ENCODE data around the gene TBC1D8.
A peak's percentile ranks its signal among the peaks of the same experiment; 100 is the strongest.

TBC1D8 gene

DNA sequence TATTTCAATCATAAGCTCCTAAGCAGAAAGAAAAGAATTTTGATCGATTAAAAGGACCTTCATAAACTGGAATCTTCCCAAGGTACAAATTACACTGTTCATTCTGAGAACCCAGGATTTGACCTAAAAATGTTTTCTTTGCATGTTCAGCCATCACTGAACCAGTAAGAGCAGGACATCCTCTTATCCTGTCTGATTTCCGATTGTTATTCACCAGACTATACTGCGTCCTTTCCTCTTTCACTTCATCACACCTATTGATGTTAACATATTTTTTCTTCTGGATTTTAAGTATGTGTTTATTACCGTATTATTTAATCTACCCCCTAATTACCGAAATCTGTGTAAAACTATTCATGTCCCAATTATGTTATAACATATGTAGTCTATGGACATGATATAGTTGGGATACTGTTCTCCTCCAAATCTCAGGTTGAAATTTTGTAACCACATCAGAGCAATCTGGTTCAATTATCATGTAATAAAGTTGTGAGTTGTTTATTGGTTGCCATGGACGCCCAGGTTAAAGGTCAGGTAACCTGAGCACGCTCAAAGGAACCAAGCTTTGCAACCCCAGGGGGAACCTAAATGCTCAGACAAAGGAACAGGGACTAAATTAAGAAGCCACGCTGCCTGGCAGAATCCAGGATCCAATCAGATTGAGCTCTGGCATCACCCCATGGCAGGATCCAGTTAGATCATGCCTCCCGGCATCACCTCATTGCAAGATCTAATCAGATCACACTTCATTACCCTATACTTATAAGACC is 11.6 kb upstream of the TBC1D8 start:
- DNase-seq (ENCODE audit: low spot score) = peak; percentile 67

DNA sequence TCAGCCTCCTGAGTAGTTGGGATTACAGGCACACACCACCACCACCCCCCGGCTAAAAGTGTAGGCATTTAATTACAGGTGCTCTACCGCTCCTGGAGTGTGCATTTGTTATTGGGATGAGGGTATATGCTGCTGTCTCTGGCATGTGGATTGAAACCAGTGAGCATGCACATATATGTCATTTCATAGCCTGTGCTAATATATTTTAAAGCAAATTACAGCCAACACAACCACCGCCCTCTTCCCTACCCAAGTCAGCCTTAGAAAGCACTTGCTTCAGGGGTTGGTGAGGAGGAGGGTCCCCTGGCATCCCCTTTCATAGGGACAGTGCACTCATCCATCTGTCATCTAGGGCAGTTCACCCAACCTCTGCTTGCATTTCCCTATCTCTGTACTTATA is 10.5 kb upstream of the TBC1D8 start:
- DNase-seq (ENCODE audit: low spot score) = no peak

DNA sequence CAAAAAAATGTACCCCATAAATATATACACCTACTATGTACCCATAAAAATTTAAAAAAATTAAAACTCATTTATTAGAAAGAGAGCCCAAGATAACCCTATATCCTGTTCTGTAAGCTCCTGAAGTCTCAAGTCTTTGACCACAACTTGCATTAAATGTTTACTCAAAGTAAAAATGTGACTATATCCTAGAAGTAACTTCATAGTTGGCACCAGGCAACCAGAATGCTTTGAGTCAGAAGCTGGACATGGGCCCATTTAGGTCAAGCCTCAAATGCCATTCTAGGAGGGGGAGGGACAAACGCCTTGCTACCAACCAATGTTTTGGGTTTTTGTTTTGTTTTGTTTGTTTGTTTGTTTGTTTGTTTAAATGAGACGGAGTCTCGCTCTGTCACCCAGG is 9.3 kb upstream of the TBC1D8 start:
- DNase-seq (ENCODE audit: low spot score) = no peak

DNA sequence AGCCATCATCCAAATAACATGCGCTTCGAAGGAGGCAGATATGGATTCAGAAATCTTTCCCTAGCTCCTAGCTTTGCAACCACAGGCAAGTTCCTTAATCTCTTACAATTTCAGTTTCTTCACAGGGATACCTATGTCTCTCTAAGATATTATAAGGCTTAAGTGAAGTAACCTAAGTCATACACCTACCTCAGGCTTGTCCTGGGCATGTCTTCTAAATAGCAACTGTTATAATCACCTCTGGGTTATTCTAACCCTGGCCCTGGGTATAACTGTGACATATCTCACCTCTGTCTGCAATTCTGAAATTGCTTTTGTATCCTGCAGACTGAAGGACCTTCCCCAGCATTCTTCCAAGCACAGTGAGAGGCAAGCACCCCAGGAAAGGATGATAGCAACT is 8.3 kb upstream of the TBC1D8 start:
- no peak for DNase-seq (ENCODE audit: low spot score)

DNA sequence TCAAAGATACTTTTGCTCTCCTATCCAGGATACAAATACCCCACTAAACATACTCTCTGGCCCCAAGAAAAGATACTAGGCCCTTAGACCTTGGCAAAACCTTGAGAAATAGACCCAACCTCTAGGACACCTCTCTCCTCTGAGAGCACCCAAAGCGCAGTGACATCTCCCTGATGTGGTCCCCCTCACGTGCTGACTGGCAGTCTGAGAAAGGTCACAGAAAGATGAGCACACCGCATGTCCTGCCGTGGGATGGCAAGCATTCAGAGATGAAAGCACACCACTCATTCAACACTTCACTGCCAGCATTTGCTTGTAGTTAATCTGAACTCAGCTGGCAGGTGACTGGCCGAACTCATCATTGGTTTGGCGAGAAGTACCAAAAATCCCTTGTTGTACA is 6.1 kb upstream of the TBC1D8 start:
- DNase-seq (ENCODE audit: low spot score) = no peak

DNA sequence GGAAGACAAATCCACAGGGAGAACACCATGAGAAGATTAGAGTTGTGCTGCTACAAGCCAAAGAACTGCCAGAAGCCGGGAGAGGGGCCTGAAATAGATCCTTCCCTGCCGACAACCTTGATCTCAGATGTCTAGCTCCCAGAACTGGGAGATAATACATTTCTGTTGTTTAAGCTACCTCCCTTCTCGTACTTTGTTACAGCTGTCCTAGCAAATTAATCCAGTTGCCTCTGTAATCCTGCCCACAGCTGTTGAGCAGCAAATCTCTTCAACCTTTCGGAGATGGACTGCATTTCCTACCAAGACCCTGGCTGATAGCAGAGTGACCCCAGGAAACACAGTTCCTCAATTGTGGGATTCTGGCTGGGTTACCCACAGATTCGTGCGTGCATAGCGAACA is 2.6 kb upstream of the TBC1D8 start:
- DNase-seq (ENCODE audit: low spot score) = no peak

DNA sequence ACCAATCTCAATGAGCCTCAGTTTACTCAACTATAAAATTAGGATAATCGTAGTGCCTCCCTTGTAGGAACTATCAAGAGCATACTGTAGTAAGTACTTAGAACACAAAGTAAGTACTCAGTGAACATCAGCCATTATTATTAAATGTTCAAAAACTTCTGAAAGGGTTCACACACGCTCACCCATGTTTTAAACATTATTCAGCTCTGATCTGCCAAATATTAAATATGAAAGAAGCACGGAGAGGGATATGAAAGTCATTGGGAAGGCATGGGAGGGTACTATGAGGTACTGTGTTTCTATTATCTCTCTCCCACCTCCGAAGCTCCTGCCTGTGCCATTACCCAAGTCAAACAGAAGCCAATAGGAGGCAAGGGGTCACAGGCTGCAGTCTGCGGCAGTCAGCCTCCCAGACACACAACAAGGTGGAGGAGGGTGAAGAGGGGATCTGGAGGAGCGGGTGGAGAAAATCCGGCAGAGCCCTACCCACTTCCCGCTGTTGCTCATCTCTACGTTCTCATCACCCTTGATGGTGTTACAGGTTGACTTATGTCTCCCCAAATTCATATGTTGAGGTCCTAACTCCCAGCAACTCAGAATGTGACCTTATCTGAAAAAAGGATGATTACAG is 2.0 kb upstream of the TBC1D8 start:
- DNase-seq (ENCODE audit: low spot score) = no peak

DNA sequence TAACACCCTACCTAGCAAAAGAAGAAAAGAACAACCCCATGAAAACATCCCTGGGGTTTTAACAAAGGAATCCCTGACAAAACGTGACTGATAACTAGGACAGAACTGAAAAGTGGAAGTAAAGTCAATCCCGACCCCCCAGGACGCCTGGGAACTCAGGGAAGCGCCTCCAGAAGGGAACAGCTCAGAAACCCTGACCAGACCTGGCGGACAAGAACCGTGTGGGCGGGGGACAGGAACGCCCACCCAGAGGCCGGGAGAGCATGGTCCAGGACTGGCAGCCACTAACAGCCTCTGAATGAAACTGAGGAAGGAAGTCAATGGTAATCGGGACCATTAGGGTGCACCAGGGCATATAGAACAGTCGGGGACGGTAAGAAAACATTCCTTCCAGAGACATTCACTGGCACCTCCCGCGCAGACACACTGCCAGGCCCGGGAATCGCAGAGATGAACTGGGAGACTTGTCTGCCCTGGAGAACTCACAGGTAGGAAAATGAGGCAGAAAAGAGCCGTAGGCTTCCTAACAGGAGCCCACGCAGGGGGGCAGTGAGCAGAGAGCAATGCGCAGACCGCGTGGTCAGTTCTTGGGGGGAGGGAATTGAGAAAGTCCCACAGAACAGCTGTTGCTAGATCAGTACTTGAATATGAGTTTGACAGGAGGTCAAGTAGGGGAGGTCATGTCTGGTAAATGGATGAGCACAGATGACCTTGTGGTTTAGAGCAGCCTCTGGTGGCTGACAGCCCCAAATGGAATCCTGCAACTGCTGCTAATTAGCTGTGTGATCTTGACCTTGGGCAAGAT is 1.3 kb upstream of the TBC1D8 start:
- DNase-seq (ENCODE audit: low spot score) = no peak

DNA sequence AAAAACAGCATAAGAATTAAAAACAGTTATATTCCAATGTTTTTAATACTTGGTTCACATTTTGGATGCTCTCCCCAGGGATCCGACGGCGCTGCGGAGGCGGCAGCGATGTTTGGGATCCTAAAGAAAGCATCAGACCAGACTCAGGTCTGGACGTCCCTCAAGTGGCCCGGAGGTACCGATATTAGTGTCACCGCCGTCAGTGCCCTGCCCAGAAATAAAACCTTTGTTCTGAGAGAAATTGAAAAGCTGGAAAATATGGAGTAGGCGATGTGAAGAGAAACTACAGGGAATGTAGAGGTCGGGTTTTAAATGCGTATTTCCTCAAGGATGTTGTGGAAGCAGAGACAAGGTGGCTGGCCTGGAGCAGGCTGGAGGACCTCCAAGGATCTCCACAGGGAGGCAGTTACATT is 683 bp upstream of the TBC1D8 start:
- no peak for DNase-seq (ENCODE audit: low spot score)

DNA sequence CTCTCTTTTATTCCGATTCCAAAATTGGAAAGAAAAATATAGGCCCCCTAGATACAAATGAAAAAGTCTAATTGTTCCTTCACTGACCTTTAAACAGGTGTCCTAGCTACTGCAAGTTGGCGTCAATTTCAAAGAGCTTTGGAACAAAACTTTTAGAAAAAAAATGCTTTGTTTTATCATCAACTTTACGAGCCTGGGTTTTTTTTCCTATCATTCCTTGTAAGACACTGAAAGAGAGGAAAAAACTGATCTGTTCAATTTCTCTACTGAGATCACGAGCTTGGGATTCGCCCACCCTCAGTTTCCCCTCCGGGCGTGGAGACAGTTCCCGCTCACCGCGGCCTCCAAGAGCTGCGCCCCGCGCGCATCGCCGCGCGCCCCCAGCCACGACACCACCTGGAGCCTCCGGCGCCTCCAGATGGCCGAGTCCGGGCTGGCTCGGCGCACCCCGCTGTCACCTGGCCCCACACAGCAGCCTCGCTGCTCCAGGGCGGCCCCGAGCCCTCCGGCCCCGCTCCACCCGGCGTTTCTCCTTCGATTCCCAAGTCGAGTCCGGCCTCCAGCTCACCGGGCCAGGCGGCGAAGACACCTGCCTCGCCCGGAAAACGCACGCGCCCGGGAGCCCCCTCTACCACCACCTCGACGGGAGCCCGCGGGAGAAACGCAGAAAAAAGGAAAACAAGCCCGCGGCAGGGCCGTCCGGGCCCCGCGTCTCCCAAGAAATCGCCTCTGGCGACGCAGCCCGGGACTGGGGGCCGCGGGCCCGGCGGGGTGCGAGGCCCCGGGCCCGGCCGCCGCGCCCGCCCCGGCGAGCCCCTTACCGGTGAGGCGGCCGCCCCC is 656 bp downstream of the TBC1D8 start:
- peak; percentile 69 for DNase-seq (ENCODE audit: low spot score)

DNA sequence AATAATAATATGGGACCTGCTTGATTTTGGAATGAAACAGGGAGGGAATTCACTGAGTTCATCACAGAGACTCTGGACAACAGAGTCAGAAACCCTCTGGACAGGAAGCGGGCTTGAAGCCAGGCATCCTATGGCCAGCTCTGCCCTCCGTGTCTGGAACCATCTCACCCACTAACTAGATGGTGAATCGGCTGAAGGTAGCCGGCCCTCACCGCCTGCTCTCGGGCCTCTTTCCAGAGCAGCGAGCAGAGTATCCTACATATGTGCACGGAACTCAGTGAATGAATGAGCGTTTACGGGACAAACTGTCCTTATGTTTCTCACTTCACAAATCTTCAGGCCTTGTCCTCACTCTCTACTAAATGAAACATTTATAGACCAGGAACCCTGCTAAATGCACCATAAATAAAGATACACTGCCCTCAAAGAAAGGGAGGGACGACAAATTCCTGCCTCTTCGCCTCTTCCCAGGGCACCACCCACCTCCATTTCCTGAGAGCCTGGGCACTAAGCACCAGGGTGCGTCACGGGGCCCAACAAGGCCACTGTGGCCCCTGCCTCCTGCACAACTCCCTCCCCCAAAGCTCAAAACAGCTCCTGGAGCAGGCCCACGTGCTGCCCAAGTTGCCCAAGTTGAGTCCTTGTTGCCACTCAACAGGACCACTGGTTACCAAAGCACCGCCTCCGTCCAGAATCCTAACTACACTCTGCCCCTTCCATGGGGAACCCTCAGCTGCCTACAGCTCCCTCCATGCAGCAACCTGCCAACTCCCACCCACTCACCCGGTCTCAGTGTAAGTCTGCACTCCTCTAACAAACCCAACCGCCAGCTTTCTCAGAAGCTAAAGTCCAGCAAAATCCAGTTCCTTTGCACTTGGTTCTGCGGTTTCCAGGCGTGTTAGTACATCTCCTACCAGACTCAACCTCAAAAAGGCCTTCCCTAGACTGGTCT is 1.7 kb downstream of the TBC1D8 start:
- no peak for DNase-seq (ENCODE audit: low spot score)

DNA sequence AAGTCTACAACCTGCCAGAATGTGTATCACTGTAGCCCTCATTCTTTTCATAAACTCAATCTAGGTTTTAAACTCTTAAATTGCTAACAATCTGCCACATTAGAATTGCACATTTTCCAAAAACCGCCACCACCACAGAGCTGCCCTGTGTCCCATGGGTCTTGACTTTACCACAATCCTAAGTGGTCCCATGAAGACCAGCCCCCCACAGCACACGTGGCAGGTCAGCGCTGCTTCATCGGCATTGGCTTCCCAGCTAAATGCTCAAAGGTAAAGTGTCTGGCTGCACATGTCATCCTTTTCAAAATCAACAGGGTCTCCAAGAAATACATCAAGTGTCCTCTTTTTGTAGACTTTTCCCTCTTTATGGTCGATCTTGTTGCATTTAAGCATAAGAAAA is 2.4 kb downstream of the TBC1D8 start:
- DNase-seq (ENCODE audit: low spot score) = no peak

DNA sequence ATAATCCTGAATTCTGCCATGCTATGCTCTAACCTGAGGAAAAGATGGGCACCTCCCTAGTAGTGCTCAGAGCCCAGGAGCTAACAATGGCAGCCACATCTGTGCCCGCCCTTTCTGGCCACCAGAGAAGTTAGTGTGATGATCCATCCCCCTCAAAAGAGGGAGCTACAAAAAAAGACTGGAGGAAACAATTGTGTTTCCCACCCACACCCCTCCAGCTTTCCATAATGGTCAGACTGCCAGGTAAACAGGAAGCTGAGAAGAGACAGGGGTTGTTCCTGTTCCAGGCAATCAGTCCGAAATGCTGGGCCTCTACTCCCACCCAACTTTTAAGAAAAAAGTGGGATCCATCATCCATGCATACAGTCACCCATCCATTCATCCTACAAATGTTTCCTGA is 3.2 kb downstream of the TBC1D8 start:
- DNase-seq (ENCODE audit: low spot score) = no peak

DNA sequence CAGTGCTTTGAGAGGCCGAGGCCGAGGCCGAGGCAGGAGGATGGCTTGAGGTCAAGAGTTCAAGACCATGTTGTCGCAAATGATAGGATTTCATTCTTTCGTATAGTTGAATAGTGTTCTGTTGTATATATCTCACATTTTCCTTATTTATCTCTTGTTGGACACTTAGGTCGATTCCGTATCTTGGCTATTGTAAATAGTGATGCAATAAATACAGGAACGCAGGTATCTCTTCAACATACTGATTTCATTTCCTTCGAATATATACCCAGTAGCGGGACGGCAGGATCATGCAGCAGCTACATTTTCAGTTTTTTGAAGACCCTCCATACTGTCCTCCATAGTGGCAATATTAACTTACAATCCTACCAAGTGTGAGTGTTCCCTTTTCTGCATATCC is 4.1 kb downstream of the TBC1D8 start:
- no peak for DNase-seq (ENCODE audit: low spot score)

DNA sequence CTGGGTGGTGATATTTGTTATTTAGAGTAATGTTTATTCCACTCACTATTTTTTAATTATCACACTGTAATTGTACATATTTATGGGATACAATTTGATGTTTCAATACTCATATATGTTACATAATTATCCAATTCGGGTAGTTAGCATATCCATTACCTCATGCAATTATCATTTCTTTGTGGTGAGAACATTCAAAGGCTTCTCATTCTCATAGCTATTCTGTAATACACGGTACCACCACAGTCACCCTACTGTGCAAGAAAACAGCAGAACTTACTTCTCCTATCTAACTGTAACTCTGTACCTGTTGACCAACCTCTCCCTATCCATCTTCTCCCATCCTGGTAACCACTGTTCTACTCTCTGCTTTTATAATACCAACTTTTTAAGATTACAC is 4.6 kb downstream of the TBC1D8 start:
- DNase-seq (ENCODE audit: low spot score) = no peak

DNA sequence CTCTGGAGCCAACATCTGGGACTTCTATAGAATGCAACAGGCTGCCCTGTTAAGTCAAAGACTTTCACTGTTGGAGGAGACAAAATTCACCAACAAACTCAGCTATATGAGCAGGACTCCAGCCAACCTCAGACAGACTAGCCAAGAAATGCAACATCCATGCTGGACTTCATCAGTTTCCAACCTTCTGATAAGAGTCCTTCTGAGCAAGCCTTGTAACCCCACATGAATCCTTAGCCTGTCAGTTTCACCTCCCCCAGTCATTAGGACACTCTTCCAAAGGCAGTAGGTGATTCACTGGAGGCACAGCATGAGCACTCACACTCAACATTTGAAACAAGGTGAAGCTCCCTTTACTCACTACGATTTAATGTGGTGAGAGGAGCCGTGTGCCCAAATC is 5.8 kb downstream of the TBC1D8 start:
- no peak for DNase-seq (ENCODE audit: low spot score)

DNA sequence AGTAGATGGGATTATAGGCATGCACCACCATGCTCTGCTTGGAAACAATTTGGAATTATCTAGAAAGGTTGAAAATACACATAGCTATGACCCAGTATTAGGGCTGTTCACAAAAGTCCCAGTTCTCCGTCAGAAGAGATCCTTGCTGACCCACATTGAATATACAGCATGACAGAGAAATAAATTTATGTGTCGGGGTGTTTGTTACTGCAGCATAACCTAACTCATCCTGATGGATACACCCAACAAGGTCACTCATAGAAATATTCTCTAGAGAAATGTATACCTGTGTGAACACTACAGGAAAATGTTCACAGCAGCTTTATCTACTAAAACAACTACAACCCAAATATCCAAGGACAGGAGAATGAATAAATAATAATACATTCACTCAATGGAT is 9.0 kb downstream of the TBC1D8 start:
- no peak for DNase-seq (ENCODE audit: low spot score)

DNA sequence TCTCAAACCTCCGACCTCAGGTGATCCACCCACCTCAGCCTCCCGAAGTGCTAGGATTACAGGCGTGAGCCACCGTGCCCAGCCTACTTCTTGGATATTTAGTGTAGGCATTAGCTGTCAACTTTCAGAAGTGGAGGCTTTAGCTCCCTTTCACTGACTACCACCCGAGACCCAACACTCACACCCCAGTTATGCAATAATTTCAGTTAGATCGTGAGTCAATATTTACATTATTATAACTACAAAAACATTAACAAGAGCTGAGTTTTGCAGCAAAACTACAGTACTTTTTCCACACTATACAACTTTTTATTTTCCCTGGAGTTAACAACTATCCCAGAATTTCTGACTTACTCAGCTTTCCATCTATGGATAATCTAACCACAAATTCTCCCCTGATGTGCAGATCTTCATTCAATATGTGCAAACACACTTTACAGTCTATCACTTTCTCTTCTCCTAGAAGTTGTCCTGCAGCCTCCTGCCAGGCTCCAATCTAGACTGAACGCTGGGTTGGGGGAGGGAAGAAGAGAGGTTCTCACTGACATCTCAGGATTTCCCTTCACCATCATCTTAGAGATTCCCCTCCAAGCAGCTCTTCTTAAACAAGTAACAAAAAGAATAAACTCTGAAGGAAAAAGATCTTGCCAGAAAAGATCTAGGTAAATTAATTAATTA is 10.1 kb downstream of the TBC1D8 start:
- no peak for DNase-seq (ENCODE audit: low spot score)

DNA sequence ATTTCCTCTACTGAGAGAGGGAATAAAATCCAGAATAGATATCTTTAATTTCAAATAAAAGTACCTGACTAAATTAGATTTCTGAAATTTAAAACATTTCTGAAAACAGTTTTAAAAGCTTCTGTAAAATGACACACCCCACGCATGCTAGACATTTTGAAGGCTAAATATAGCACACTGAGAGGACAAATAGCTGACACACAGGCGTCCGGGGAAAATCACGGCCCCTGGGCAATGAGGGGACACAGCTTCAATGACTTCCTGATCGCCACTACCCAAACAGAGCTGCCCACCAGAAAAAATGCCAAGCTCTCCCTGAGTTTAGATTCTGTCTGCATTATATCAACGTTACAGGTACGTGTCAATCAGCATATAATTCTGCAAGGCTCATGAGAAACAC is 10.9 kb downstream of the TBC1D8 start:
- no peak for DNase-seq (ENCODE audit: low spot score)

DNA sequence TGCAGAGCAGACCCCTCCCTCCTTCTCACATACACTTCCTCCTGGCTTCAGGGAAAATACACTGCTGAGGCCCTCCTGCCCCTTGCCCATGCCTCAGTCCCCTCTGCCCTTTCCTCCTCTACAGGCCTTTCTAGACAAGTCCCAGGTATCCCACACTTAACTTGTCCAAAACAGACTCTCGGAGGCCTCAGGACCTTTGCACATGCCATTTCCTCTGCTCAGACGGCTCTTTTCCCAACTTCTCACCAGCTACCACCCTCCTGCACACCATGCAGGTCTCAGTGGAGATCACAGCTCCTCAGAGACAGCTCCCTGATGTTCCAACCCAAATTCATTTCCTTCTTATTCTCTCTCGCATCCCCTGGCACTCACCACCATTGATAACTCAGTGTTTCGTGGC is 11.7 kb downstream of the TBC1D8 start:
- no peak for DNase-seq (ENCODE audit: low spot score)

All from iPS-NIHi11 (cell line).